Measurements from ENCODE around the gene CTDSP2.

DNA sequence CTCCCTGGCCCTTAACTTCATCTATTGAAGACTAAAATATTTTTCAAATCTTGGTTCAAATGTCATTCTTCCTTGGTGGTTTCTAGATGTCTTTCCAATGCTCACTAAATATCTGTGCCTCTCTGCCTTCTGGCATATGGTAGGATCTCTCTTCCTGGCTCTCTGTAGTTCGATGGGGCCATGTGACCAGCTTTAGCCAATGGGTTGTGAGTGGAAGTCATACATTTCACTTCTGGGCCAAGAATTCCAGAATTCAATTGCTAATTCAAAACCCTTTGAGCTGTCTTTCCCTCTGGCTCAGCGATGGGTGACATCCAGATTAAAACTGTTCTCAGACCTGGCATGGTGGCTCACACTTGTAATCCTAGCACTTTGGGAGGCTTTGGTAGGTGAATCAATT lies 25.8 kb upstream of the CTDSP2 start:
- TF ChIP-seq, protein P1, sequence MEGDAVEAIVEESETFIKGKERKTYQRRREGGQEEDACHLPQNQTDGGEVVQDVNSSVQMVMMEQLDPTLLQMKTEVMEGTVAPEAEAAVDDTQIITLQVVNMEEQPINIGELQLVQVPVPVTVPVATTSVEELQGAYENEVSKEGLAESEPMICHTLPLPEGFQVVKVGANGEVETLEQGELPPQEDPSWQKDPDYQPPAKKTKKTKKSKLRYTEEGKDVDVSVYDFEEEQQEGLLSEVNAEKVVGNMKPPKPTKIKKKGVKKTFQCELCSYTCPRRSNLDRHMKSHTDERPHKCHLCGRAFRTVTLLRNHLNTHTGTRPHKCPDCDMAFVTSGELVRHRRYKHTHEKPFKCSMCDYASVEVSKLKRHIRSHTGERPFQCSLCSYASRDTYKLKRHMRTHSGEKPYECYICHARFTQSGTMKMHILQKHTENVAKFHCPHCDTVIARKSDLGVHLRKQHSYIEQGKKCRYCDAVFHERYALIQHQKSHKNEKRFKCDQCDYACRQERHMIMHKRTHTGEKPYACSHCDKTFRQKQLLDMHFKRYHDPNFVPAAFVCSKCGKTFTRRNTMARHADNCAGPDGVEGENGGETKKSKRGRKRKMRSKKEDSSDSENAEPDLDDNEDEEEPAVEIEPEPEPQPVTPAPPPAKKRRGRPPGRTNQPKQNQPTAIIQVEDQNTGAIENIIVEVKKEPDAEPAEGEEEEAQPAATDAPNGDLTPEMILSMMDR (IDR thresholded peaks at IDR 0.05; ENCODE audit: insufficient read depth, low read length, poor library complexity, severe bottlenecking) = no peak
- TF ChIP-seq EZH2phosphoT487 (conservative IDR thresholded peaks at IDR 0.05; ENCODE audit: low read length) = no peak

All from SU-DHL-6 (cell line).